HUES48 (cell line): ENCODE data around the gene RPL10A.

Experiments used
- H3K27ac ChIP-seq: one replicate; pipeline ENCODE4 v1.7.0; 2013; ENCODE audit warnings: low read depth, low read length, inconsistent platforms
- H3K27me3 ChIP-seq: 2 replicates; pipeline ENCODE4 v1.6.1; 2013; ENCODE audit warnings: mild to moderate bottlenecking, low read length; ENCODE audit not compliant: control insufficient read depth, insufficient read depth
- H3K36me3 ChIP-seq: 2 replicates; pipeline ENCODE4 v1.6.1; 2013; ENCODE audit warnings: low read length; ENCODE audit not compliant: control insufficient read depth, insufficient read depth
- H3K4me1 ChIP-seq: 2 replicates; pipeline ENCODE4 v1.6.1; 2013; ENCODE audit warnings: mild to moderate bottlenecking, low read length; ENCODE audit not compliant: control insufficient read depth, insufficient read depth
- H3K4me3 ChIP-seq: 2 replicates; pipeline ENCODE4 v1.5.1; 2013; ENCODE audit warnings: mild to moderate bottlenecking, low read depth, low read length
- H3K9ac ChIP-seq: 2 replicates; pipeline ENCODE4 v1.6.1; 2013; ENCODE audit warnings: mild to moderate bottlenecking, low read depth, low read length, moderate library complexity
- H3K9me3 ChIP-seq: 2 replicates; pipeline ENCODE4 v1.6.1; 2013; ENCODE audit warnings: low read length; ENCODE audit not compliant: control insufficient read depth, insufficient read depth

The RPL10A gene

GRCh38 chr6:35468980-35469750 is 964 bp downstream of the RPL10A start:
- H3K9me3 ChIP-seq, result no peaks in the 10 kb centered on the region
- no peaks in the 10 kb centered on the region for H3K27me3 ChIP-seq
- peaks cover 68% of the 10 kb centered on the region for H3K36me3 ChIP-seq
- peak overlapping the region; percentile 99 for H3K4me3 ChIP-seq
- peaks cover 19% of the 10 kb centered on the region for H3K4me1 ChIP-seq
- peak overlapping the region; percentile 99 for H3K9ac ChIP-seq
- peak overlapping the region; percentile 94 for H3K27ac ChIP-seq

- H3K4me1 ChIP-seq, result peaks cover 19% of the 10 kb centered on the region
- H3K27ac ChIP-seq, result peak overlapping the region; percentile 66
- no peaks in the 10 kb centered on the region for H3K9me3 ChIP-seq
- peak overlapping the region; percentile 99 for H3K9ac ChIP-seq
- no peaks in the 10 kb centered on the region for H3K27me3 ChIP-seq
- H3K36me3 ChIP-seq, result peaks cover 73% of the 10 kb centered on the region
- peak overlapping the region; percentile 99 for H3K4me3 ChIP-seq
These were observed 1.8 kb downstream of the RPL10A start for GRCh38 chr6:35469751-35470662.

- peaks cover 73% of the 10 kb centered on the region for H3K36me3 ChIP-seq
- no peaks in the 10 kb centered on the region for H3K9me3 ChIP-seq
- H3K27me3 ChIP-seq, result no peaks in the 10 kb centered on the region
- no peak overlapping the region for H3K9ac ChIP-seq
- H3K27ac ChIP-seq, result peak overlapping the region; percentile 52
- peaks cover 19% of the 10 kb centered on the region for H3K4me1 ChIP-seq
- H3K4me3 ChIP-seq, result peak overlapping the region; percentile 99
These were observed 2.5 kb downstream of the RPL10A start for GRCh38 chr6:35470663-35471120.

- H3K9ac ChIP-seq, result no peak overlapping the region
- peaks cover 19% of the 10 kb centered on the region for H3K4me1 ChIP-seq
- H3K36me3 ChIP-seq, result peaks cover 61% of the 10 kb centered on the region
- no peaks in the 10 kb centered on the region for H3K9me3 ChIP-seq
- H3K4me3 ChIP-seq, result 0 out of 2 replicates have a peak overlapping the region, but pooled peaks have one; percentile 7
- no peaks in the 10 kb centered on the region for H3K27me3 ChIP-seq
- peak overlapping the region; percentile 52 for H3K27ac ChIP-seq
These were observed 3.7 kb downstream of the RPL10A start for GRCh38 chr6:35471836-35472345.

GRCh38 chr6:35473075-35473849 is 5.1 kb downstream of the RPL10A start:
- Histone ChIP-seq H3K9ac (no peak overlapping the region), H3K9me3 (no peaks in the 10 kb centered on the region), H3K27me3 (no peaks in the 10 kb centered on the region), H3K4me3 (no peak overlapping the region), H3K4me1 (peaks cover 20% of the 10 kb centered on the region; the same call in 1 of the 2 replicates), H3K27ac (peak overlapping the region; percentile 46), H3K36me3 (peaks cover 65% of the 10 kb centered on the region)

- Histone ChIP-seq H3K9ac (no peak overlapping the region), H3K4me1 (peaks cover 20% of the 10 kb centered on the region; the same call in 1 of the 2 replicates), H3K9me3 (no peaks in the 10 kb centered on the region), H3K36me3 (peaks cover 65% of the 10 kb centered on the region), H3K27ac (peak overlapping the region; percentile 46), H3K4me3 (no peak overlapping the region), H3K27me3 (no peaks in the 10 kb centered on the region)
These were observed 5.6 kb downstream of the RPL10A start for GRCh38 chr6:35473850-35474130.

GRCh38 chr6:35474131-35474941 is 6.1 kb downstream of the RPL10A start:
- H3K27me3 ChIP-seq, result no peaks in the 10 kb centered on the region
- no peak overlapping the region for H3K9ac ChIP-seq
- H3K27ac ChIP-seq, result peak overlapping the region; percentile 46
- peaks cover 20% of the 10 kb centered on the region; the same call in 1 of the 2 replicates for H3K4me1 ChIP-seq
- H3K9me3 ChIP-seq, result no peaks in the 10 kb centered on the region
- H3K4me3 ChIP-seq, result no peak overlapping the region
- peaks cover 63% of the 10 kb centered on the region for H3K36me3 ChIP-seq

- Histone ChIP-seq H3K4me1 (peaks cover 18% of the 10 kb centered on the region; the same call in 1 of the 2 replicates), H3K27ac (peak overlapping the region; percentile 23), H3K4me3 (no peak overlapping the region), H3K36me3 (peaks cover 62% of the 10 kb centered on the region), H3K9me3 (no peaks in the 10 kb centered on the region), H3K27me3 (no peaks in the 10 kb centered on the region), H3K9ac (no peak overlapping the region)
These were observed 6.9 kb downstream of the RPL10A start for GRCh38 chr6:35474942-35475570.

- Histone ChIP-seq H3K9ac (no peak overlapping the region), H3K4me1 (peaks cover 13% of the 10 kb centered on the region; the same call in 1 of the 2 replicates), H3K9me3 (no peaks in the 10 kb centered on the region), H3K36me3 (peaks cover 58% of the 10 kb centered on the region), H3K4me3 (no peak overlapping the region), H3K27me3 (no peaks in the 10 kb centered on the region), H3K27ac (no peak overlapping the region)
These were observed 7.4 kb downstream of the RPL10A start for GRCh38 chr6:35475573-35475972.
